SH-SY5Y (cell line): ENCODE measurements around the gene VIPR2.

Experiments
- GATA2 ChIP-seq: IDR thresholded peaks from 2 replicates; pipeline ENCODE4 v1.6.1; 2011; ENCODE audit warnings: mild to moderate bottlenecking, low read depth, low read length
- GATA3 ChIP-seq: IDR thresholded peaks from 2 replicates; pipeline ENCODE4 v1.6.1; 2011; ENCODE audit warnings: low read depth, mild to moderate bottlenecking, low read length, moderate library complexity

DNA sequence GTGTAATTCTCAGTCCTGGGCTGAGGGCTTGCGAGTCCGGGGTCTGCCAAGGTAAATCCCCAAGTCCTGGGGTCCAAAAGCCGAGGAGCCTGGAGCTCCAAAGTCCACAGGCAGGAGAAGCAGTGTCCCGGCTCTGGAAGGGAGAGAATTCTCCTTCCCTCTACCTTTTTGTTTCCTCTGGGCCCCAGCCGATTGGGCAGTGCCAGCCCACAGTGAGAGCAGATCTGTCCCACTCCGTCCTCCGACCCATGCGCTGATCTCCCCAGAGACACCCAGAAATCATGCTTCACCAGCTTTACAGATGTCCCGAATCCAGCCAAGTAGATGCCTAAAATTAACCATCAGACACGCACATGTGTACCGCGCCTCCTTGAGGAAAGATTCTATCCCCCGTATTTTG, 8.1 kb upstream of the VIPR2 start:
- no peak for TF ChIP-seq GATA3
- no peak for TF ChIP-seq GATA2
